ENCODE measurements around the gene NR0B2.
"Not testable (repeated sequence)": the region's sequence is repeated elsewhere in the genome, so short reads cannot be mapped to it uniquely, and the experiment has no call there.

The NR0B2 gene

DNA sequence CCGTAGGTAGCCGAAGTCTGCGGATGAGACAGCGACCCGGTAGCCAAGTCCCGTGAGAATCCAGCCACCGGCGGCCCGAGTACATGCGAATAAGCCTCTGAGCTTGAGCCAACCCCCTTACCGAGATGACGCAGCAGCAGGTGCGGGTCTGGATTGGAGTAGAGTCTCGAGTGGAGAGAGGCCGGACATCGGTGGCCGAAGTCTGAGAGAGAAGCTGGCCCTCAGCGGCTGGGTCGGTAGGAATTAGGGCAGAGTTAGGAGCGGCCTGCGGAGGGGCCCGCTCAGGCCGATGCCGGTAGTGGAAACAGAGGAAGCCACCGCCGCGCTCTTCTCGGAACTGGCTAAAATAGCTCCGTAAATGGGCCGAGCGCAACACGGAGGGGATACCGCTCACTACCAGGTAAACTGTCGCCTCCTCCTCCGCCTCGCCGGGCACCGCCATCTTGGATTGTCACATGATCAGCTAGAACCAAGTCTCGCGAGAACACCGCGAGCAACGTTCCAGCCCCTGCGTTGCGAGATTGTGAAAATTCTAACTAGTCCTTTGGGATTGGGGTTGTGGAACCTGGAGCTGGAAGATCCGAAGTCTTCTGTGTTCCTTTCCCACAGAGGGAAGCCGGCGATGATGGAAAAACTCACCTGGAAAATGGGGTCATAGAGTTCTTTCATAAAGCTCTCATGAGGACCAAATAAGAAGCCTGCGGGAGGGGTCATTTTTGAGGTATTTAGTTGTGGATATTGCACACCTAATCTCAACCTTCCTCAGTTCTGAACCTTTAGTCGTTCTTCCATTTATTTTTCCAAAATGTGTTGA lies 13.6 kb downstream of the NR0B2 start, which contains the start of gene GPATCH3:
TSS of gene GPATCH3 (minus strand) at position 467 of the 814 bp plus-strand sequence. CDS start at position 442, 25 bp downstream.
- peak within 1 kb of the TSS; percentile 53 to 99 (median 85) for H3K4me3 ChIP-seq
- H3K27ac ChIP-seq, result peak within 1 kb of the TSS; percentile 50 to 94 (median 88)

DNA sequence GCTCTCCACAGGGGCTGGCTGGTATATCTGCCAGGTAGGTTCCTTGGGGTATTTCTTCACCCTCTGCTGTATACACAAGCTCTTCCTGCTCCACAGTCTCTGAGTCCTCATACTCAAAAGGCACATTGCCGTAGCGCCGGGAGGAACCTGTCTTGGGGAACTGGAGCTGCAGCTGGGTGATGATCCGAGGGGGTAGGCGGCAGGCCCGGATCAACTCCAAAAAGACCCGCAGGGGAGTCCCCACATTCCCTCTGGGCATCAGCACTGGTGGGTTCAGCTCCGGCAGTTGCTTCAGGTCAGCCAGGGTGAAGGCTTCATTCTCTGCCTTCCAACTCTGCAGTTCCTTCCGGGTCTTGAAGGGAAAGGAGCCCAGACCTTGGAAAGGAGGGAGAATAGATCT lies 16.4 kb downstream of the NR0B2 start:
- no peak overlapping the region for H3K27ac ChIP-seq
- H3K4me3 ChIP-seq, result no peak overlapping the region

DNA sequence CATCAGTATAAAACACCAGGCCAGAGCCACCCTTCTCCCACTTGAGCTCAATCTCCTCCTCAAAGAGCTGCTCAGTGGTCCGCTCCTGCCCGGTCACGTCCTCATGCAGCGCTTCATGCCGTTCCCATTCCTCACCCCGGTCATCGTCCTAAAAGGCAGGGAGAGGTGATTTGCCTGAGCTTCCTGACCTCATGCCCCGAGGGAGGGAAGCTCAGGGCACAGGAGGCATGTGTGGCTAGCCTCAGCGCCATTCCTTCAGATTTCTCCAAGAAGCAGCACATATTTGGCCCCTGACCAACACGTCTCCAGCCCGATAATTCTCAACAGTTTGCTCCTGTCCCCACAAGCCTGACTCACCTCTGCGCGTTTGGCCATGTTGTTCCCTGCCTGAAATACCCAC lies 19.5 kb downstream of the NR0B2 start:
- Histone ChIP-seq H3K4me3 (no peak overlapping the region), H3K27ac (no peak overlapping the region)

DNA sequence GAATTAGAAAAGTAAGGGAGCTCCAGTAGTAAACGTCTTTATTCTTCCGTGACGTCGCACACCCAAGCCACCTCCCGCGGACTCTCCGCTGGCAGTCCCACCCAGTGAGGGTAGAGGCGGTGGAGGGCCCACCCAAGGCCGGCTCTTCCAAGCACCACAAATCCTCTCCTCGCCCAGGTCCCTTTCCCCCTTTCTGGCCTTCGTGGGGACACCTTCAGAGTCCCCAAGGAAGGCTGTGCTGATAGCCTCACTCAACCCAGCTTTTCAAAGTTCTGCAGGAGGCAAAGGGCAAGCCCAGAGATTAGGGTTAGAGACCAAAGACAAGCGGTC lies 23.3 kb downstream of the NR0B2 start:
- Histone ChIP-seq H3K4me3 (peak overlapping the region; percentile 89 to 99 (median 97)), H3K27ac (peak overlapping the region; percentile 57 to 98 (median 90))

DNA sequence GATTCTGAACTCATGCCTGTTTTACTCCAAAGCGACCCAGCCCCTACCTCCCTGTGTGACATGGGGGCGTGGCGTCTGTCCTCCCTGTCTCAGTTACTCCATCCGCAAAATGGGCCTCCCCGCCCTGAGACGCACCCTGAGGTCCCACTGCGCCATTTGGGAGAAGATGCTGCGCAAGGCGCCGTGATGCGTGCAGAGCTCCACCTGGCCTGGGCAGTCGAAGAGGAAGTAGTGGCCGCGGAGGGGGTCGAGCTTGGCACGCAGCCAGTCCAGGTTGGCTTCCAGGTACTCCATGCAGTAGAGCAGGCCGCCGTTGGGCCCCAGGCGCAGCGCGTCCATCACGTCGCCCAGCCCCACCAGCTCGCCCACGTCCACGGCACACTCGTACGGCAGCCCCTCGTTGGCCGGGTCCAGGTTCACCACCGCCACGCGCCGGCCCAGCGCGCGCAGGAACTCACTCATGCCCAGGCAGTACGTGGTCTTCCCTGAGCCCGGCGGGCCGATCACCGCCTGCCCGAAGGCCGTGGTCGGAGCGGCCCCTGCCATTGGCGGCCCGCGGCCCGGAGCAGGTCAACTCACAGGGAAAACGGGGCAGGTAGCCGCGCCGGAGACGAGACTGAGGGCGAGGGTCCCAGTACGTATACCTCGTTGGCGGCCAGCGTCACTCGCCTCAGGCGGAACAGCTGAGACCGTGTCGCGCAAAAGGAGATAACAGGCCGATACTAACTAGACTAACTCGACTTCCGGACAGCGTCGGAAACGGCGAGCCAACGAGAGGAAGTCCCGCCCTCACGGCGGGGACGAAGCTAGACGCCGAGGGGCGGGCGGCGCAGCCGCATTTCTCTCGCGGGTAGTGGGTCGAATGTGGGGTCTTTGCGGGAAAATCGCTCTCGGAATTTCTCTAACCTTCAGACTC lies 24.0 kb downstream of the NR0B2 start, which contains the start of gene GPN2:
TSS of gene GPN2 (minus strand) at position 733 of the 916 bp plus-strand sequence. CDS start at position 546, 187 bp downstream.
- Histone ChIP-seq H3K4me3 (peak within 1 kb of the TSS; percentile 89 to 99 (median 97)), H3K27ac (peak within 1 kb of the TSS; percentile 71 to 98 (median 90))

DNA sequence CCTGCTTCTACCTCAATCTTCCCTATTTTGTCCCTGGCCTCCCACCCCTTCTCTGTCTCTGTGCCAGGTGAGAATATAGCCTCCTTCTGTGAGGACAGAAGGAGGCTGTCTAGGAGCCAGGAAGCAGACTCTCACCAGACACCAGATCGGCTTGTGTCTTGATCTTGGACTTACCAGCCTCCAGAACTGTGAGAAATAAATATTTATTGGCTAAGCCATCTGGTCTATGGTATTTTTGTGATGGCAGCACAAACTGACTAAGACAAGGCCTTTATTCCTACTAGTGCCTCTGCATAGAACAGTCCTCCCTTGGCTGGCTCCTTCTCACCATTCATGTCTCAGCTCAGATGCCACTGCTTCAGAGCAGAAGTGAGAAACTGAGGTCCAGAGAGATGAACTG lies 25.5 kb downstream of the NR0B2 start:
- Histone ChIP-seq H3K27ac (no peak overlapping the region), H3K4me3 (no peak overlapping the region)

DNA sequence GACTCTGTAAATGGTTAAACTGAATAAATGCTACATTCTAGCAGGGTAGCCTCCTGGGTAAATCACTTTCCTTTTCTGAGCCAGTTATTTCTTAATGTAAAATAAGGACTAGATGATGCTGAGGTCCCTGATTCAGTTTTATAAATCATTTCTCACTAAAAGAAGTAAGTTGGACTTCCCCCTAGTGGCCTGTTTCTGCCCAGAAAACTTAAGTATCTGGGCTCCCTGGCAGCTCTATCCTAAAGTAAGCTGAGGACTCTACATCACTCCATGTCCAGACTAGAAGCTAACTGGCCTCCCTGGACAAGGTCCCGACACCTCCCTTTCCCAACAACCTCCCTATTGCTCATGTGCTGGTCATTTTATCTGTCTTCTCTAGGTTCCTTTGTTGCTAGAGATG lies 26.6 kb downstream of the NR0B2 start:
- Histone ChIP-seq H3K4me3 (no peak overlapping the region), H3K27ac (no peak overlapping the region)

DNA sequence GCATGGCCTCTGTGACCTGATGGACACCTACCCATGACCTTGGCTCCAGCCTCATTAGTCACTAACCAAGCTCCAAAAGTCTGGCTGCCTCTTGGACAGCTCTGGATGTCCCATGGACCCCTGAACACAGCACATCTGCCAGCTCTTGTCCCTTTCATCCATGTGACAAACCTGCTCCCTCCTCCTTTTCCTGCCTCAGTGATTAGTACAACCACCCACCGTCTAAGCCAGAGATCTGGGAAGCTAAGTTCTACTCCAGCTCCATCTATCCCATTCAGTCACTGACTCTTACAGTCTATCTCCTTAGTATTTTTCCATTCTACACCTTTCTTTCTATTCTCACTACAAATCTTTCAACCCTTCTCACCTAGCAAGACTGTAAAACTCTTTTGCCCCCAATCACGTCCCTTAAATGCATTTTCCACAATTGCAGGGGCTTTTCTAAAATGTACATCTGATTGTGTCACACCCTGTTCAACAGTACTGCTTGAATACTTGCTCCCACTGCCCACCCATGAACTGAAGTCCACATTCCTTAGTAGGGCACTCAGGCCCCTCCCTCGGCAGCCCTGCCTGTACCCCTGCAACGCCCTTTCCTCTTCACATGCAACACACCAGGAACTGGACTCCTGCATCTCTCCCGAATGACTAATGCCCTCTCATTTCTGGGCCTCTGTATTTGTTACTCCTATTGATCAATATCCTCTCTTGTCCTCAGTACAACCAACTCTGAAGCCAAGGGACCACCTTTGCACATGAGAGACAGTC lies 30.9 kb downstream of the NR0B2 start:
- Histone ChIP-seq H3K27ac (no peak overlapping the region), H3K4me3 (no peak overlapping the region)

DNA sequence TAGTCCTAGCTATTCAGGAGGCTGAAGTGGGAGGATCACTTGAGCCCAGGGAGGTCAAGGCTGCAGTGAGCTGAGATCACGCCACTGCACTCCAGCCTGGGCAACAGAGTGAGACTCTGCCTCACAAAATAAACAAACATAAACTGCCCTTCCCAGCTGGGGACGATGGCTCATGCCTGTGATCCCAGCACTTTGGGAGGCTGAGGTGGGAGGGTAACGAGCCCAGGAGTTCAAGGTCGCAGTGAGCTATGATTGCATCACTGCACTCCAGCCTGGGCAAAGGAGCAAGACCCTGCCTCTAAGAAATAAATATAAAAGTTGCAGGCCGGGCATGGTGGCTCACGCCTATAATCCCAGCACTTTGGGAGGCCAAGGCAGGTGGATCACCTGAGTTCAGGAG lies 32.2 kb downstream of the NR0B2 start:
- not testable (repeated sequence) for H3K27ac ChIP-seq, H3K4me3 ChIP-seq

DNA sequence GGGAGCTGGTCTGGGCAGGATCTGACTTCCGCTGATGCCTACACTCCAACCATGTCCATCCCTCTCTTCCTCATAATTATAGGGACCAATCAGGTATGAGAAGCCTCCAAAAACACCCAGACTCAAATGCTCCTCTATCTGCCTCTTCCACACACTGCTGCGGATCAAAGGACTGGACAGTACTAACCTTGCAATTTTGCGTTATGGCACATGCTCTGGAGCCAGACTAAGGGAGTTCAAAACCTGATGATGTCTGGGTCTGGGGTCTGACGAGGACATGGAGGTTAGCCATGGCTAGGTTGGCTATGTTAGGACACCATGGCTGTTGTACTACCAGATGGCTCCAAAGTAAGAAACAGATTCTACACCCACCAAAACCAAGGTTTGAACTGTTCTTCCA lies 34.0 kb downstream of the NR0B2 start:
- Histone ChIP-seq H3K4me3 (no peak overlapping the region), H3K27ac (no peak overlapping the region)

DNA sequence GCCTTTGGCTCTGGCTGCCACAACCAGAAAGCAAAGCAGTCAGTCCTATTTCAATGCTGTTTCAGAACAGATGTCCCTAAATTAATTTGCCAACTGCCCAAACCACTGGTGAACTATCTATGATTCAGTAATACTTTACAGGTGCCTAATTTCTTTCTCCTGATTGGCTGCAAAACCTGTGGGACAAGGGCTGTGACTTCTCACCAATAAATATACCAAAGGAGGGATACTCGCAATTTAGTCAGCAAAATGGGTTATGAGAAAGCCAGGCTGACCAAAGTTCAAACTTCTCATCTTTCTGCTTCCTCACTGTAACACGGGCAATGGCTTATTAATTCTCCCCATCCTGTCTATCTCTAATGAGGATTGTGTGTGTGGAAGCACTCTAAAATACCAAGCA lies 36.4 kb downstream of the NR0B2 start:
- Histone ChIP-seq H3K27ac (peak overlapping the region in 3 of 21 experiments; percentile 1 to 49 (median 11)), H3K4me3 (no peak overlapping the region)

DNA sequence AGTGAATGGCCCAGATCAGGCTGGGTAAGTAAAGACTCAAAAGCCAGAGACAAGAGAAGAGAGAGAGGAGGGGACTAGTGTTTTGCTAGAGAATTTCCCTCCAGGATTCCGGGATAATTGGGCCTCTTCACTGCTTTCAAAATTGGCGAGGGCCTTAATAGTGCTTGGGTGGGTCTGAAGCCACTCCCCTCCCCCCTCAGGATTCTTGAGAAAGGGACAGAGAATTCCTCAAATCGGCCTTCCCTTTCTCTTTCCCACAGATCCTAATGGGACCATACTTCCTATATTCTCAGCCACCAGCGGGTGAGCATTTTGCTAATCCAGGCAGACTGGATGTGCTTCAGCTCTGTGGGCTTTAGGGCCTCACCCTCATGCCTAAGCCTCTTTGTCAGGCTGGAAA lies 38.9 kb downstream of the NR0B2 start:
- peak overlapping the region in 5 of 21 experiments; percentile 16 to 69 (median 26) for H3K27ac ChIP-seq
- no peak overlapping the region for H3K4me3 ChIP-seq

DNA sequence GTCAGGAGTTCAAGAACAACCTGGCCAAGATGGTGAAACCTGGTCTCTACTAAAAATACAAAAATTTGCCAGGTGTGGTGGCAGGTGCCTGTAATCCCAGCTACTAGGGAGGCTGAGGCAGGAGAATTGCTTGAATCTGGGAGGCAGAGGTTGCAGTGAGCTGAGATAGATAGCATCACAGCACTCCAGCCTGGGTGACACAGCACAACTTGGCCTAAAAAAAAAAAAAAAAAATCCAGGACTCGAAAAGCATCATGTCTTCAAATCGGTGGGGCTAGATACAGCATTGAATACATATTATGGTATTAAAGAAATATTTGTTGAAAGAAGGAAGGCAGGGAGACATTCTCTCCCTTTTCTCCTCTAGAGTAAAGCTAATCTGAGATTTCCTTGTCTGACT lies 40.7 kb downstream of the NR0B2 start:
- peak overlapping the region in 2 of 21 experiments; percentile 17 to 57 for H3K27ac ChIP-seq
- H3K4me3 ChIP-seq, result not testable (repeated sequence)

DNA sequence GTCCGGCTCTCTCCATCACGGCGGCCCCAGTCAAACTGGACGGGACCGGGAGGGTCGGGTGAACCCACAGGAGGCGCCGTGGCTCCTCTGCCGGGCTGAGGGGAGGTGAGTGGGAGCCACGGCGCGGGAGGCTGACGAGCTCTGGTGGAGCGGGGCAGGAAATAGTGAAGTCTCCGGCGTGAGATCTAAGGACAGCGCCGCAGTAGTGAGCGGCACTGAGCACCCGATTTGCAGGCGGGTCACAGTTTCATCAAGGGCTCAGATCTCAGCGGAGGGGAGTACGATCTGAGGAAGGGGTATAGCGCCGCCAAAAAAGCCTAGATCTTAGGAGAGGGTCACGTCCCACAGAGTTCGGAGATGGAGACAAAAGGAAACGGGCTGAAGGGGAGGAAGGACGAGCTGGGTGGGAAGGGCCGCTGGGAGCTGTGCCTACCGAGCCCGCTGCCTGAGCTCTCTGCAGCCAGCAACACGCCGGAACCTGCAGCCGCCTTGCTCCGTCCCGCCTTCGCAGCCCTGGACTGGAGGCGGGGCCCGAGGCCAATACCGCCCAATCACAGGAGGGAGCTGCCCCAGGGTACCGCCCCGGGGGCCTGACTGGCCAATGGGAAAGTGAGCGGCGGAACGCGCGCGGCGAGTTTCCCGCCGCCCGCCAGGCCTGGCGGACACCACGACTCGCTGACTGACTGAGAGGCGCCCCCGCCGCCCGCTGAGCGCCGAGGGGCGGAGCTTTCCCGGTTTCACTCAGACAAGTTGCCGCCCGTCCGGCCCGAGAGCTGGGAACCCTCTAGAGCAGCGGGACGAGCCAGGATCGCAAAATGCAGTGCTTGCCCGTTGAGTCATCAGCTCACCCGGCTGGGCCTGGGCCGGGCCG lies 48.9 kb downstream of the NR0B2 start:
- Histone ChIP-seq H3K4me3 (peak overlapping the region; percentile 55 to 71 (median 66)), H3K27ac (peak overlapping the region; percentile 78 to 98 (median 95))

DNA sequence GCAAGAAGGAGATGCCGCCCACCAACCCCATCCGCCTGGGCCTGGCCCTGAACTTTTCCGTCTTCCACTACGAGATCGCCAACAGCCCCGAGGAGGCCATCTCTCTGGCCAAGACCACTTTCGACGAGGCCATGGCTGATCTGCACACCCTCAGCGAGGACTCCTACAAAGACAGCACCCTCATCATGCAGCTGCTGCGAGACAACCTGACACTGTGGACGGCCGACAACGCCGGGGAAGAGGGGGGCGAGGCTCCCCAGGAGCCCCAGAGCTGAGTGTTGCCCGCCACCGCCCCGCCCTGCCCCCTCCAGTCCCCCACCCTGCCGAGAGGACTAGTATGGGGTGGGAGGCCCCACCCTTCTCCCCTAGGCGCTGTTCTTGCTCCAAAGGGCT lies 50.1 kb downstream of the NR0B2 start:
- Histone ChIP-seq H3K27ac (peak overlapping the region; percentile 78 to 98 (median 95)), H3K4me3 (peak overlapping the region; percentile 55 to 71 (median 66))

DNA sequence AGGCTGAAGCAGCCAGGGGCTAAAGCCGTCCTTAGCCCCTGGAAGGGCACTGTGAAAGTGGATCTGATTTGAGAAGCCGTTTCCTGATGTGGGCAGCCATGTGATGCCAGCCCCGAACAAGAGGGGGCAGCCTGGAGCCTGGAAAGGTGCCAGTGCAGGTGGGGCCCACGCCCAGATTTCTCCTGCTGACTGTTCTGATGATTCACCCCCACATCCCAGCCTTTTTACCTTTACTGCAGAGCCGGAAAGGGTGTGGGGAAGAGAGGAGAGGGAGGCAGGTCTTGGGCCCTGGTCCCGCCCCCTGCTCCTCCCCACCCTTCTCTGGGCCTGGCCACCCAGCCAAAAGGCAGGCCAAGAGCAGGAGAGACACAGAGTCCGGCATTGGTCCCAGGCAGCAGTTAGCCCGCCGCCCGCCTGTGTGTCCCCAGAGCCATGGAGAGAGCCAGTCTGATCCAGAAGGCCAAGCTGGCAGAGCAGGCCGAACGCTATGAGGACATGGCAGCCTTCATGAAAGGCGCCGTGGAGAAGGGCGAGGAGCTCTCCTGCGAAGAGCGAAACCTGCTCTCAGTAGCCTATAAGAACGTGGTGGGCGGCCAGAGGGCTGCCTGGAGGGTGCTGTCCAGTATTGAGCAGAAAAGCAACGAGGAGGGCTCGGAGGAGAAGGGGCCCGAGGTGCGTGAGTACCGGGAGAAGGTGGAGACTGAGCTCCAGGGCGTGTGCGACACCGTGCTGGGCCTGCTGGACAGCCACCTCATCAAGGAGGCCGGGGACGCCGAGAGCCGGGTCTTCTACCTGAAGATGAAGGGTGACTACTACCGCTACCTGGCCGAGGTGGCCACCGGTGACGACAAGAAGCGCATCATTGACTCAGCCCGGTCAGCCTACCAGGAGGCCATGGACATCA lies 50.7 kb downstream of the NR0B2 start, which contains the start of gene SFN:
TSS of gene SFN (plus strand) at position 369 of the 904 bp plus-strand sequence. CDS start at position 433, 64 bp downstream.
- Histone ChIP-seq H3K27ac (peak within 1 kb of the TSS; percentile 78 to 98 (median 95)), H3K4me3 (peak within 1 kb of the TSS; percentile 55 to 71 (median 66))

DNA sequence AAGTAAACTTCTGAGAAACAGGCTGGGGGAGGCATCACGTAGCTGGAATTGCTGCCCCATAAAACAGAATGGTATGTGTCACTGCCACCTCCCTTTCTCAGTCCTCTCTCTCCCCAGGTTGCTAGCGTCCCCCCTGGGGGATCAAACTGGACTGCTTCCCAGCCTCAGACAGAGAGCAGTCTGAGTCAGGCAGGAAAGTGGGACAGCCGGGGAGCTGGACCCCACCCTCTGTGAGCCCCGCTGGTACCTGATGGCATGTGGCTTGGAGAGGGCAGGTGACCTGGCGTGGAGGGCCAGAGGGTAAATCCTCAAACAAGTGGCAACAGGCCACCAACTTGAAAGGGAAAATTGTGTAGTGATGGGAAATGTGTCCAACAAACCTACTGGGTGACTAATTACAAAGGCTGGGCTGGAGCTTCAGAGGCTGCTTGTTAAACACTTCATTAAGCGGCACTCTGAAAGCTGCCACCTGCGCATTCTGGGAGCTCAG lies 51.8 kb downstream of the NR0B2 start:
- Histone ChIP-seq H3K27ac (peak overlapping the region in 20 of 21 experiments; percentile 68 to 98 (median 93)), H3K4me3 (no peak overlapping the region)

All from skin epidermis (tissue), 12 donors.